Smooth muscle cell (in vitro differentiated cells): ENCODE results near the gene ABCG5. TPM values are rescaled to one million over a fixed set of nuclear protein-coding genes. Genes with fewer than 3 reads are reported as not detected.

Experiments
- DNase-seq: peaks from one replicate; lab custom pipeline; 2025; ENCODE audit not compliant: unreplicated experiment; lab: John Stamatoyannopoulos, UW
- H2AFZ ChIP-seq: fragments of 200-600 bp; sonication (generic); 2 replicates; pipeline ENCODE4 v1.6.0; 2016; ENCODE audit warnings: antibody characterized with exemption, low read depth, mild to moderate bottlenecking
- H3F3A ChIP-seq: fragments of 200-600 bp; sonication (generic); 2 replicates; pipeline ENCODE4 v1.6.0; 2017; ENCODE audit warnings: antibody characterized with exemption, low read depth
- H3K27ac ChIP-seq: fragments of 200-600 bp; sonication (generic); 2 replicates; pipeline ENCODE4 v1.5.1; 2016; ENCODE audit warnings: low read depth, mild to moderate bottlenecking
- H3K27me3 ChIP-seq: fragments of 200-600 bp; sonication (generic); 2 replicates; pipeline ENCODE4 v1.6.1; 2016; ENCODE audit warnings: low read depth, mild to moderate bottlenecking
- H3K36me3 ChIP-seq: fragments of 200-600 bp; sonication (generic); 2 replicates; pipeline ENCODE4 v1.5.1; 2016; ENCODE audit warnings: low read depth
- H3K4me1 ChIP-seq: fragments of 200-600 bp; sonication (generic); 2 replicates; pipeline ENCODE4 v1.5.1; 2016; ENCODE audit warnings: low read depth
- H3K4me2 ChIP-seq: fragments of 200-600 bp; sonication (generic); 2 replicates; pipeline ENCODE4 v1.6.0; 2016; ENCODE audit warnings: mild to moderate bottlenecking
- H3K4me3 ChIP-seq: fragments of 200-600 bp; sonication (generic); 2 replicates; pipeline ENCODE4 v1.5.1; 2016; ENCODE audit warnings: mild to moderate bottlenecking
- H3K79me2 ChIP-seq: fragments of 200-600 bp; sonication (generic); 2 replicates; pipeline ENCODE4 v1.6.0; 2016; ENCODE audit warnings: low read depth, mild to moderate bottlenecking
- H3K9ac ChIP-seq: fragments of 200-600 bp; sonication (generic); 2 replicates; pipeline ENCODE4 v1.6.0; 2016; ENCODE audit warnings: low read depth
- H3K9me3 ChIP-seq: fragments of 200-600 bp; sonication (generic); replicated peaks from 2 replicates; pipeline ENCODE4 v1.5.1; 2016; ENCODE audit warnings: low read depth
- H4K20me1 ChIP-seq: fragments of 200-600 bp; sonication (generic); 2 replicates; pipeline ENCODE4 v1.6.0; 2016; ENCODE audit warnings: low read depth
- WGBS: methylation state at CpG from one replicate; pipeline ENCODE4 v1.1.7; 2016; ENCODE audit warnings: low lambda C conversion rate; 5-methylcytosine and 5-hydroxymethylcytosine counted together
- polyA plus RNA-seq: library from polyadenylated mRNA; unstranded; fragments of >200 nt; fragmentation: Nextera tagmentation; extraction: Ambion mirVana; gene quantifications from 2 replicates; pipeline ENCODE4 v1.2.1, GENCODE V29; 2016
- total RNA-seq: library from RNA; depleted of rRNA; stranded (reverse); fragments of >200 nt; gene quantifications from 2 replicates; pipeline ENCODE4 v1.2.3, GENCODE V29; 2014
- TF ChIP-seq, protein P1 (sequence below): fragments of 200-600 bp; sonication (generic); IDR thresholded peaks from 2 replicates; pipeline ENCODE4 v1.5.1; 2017; ENCODE audit warnings: borderline replicate concordance, mild to moderate bottlenecking, antibody characterized with exemption; ENCODE audit not compliant: insufficient read depth, poor library complexity, severe bottlenecking

ABCG5 gene
- total and polyA plus RNA-seq, 2 experiments from 2014 or later = not detected

DNA sequence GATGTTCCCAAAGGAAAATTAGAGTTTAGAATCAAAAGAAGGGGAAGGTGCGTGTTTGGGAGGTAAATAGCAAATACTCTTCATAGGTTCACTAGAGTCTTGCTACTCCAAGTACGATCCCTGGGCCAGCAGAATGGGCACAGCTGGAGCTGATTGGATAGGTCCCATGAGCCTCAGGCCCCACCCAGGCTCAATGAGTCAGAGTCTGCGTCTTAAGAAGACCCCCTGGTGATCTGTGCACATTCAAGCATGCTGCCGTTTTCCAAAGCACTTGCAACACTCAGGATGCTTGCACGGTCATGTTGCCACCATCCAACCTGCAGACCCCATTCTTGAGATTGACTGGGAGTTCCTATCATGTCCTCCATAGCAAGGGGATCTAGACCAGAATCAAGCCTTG lies 40.6 kb upstream of the ABCG5 start:
- DNase-seq = no peak
- no peaks in the 10 kb centered on the region for H3K79me2 ChIP-seq
- no peak overlapping the region for H2AFZ ChIP-seq
- no peaks in the 10 kb centered on the region for H3K27me3 ChIP-seq
- H3K9ac ChIP-seq = no peak overlapping the region
- H3K4me3 ChIP-seq = no peak overlapping the region
- no peaks in the 10 kb centered on the region for H3K9me3 ChIP-seq
- TF ChIP-seq, protein P1, sequence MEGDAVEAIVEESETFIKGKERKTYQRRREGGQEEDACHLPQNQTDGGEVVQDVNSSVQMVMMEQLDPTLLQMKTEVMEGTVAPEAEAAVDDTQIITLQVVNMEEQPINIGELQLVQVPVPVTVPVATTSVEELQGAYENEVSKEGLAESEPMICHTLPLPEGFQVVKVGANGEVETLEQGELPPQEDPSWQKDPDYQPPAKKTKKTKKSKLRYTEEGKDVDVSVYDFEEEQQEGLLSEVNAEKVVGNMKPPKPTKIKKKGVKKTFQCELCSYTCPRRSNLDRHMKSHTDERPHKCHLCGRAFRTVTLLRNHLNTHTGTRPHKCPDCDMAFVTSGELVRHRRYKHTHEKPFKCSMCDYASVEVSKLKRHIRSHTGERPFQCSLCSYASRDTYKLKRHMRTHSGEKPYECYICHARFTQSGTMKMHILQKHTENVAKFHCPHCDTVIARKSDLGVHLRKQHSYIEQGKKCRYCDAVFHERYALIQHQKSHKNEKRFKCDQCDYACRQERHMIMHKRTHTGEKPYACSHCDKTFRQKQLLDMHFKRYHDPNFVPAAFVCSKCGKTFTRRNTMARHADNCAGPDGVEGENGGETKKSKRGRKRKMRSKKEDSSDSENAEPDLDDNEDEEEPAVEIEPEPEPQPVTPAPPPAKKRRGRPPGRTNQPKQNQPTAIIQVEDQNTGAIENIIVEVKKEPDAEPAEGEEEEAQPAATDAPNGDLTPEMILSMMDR = no peak
- H3K36me3 ChIP-seq = no peaks in the 10 kb centered on the region
- H4K20me1 ChIP-seq = no peaks in the 10 kb centered on the region
- WGBS = 78% methylated on average over 5 of the region's 5 CpGs
- no peak overlapping the region for H3K27ac ChIP-seq
- H3K4me1 ChIP-seq = no peaks in the 10 kb centered on the region
- H3F3A ChIP-seq = no peaks in the 10 kb centered on the region
- no peak overlapping the region for H3K4me2 ChIP-seq

- H3K4me3 ChIP-seq = no peak overlapping the region
- no peaks in the 10 kb centered on the region for H3F3A ChIP-seq
- H3K79me2 ChIP-seq = no peaks in the 10 kb centered on the region
- H3K9ac ChIP-seq = no peak overlapping the region
- TF ChIP-seq, protein P1 = peak; percentile 86
- H4K20me1 ChIP-seq = no peaks in the 10 kb centered on the region
- no peaks in the 10 kb centered on the region for H3K27me3 ChIP-seq
- no peaks in the 10 kb centered on the region for H3K9me3 ChIP-seq
- no peaks in the 10 kb centered on the region for H3K4me1 ChIP-seq
- peak; percentile 15 for DNase-seq
- WGBS = 41% methylated on average over 16 of the region's 16 CpGs
- H3K4me2 ChIP-seq = no peak overlapping the region
- H3K36me3 ChIP-seq = no peaks in the 10 kb centered on the region
- no peak overlapping the region for H2AFZ ChIP-seq
- H3K27ac ChIP-seq = no peak overlapping the region
These were observed 39.3 kb upstream of the ABCG5 start for GRCh38 chr2:43877782-43878464.

DNA sequence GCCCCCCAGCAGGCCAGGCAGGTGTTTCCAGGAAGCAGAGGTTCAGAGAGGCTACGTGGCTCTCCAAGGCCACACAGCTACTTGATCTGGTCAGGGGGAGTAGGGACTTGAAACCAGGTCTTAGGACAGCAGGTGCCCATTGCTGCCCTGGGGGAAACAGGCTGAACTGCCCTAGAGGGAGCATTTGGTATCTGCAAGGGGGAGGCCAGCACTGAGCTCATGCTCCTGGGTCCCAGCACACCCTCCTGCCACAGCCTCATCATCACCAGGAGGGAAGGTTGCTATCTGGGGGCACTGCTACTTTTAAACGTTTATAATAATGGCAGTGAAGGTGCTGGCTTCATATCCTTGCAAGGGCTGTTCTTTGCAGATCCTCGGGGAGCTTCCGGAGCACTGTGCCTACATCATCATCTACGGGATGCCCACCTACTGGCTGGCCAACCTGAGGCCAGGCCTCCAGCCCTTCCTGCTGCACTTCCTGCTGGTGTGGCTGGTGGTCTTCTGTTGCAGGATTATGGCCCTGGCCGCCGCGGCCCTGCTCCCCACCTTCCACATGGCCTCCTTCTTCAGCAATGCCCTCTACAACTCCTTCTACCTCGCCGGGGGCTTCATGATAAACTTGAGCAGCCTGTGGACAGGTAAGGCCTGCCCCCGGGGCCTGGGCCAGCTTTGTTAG lies 36.3 kb upstream of the ABCG5 start:
- DNase-seq = no peak
- H3K4me3 ChIP-seq = no peak overlapping the region
- TF ChIP-seq, protein P1 = no peak
- 86% methylated on average over 11 of the region's 11 CpGs for WGBS
- no peak overlapping the region for H3K9ac ChIP-seq
- H3K9me3 ChIP-seq = no peaks in the 10 kb centered on the region
- H2AFZ ChIP-seq = no peak overlapping the region
- H3K27ac ChIP-seq = no peak overlapping the region
- H3K79me2 ChIP-seq = no peaks in the 10 kb centered on the region
- H3K4me1 ChIP-seq = no peaks in the 10 kb centered on the region
- H4K20me1 ChIP-seq = no peaks in the 10 kb centered on the region
- H3F3A ChIP-seq = no peaks in the 10 kb centered on the region
- H3K27me3 ChIP-seq = peaks cover 19% of the 10 kb centered on the region
- H3K36me3 ChIP-seq = no peaks in the 10 kb centered on the region
- no peak overlapping the region for H3K4me2 ChIP-seq

- H3K27me3 ChIP-seq = peaks cover 37% of the 10 kb centered on the region
- no peaks in the 10 kb centered on the region for H3K4me1 ChIP-seq
- DNase-seq = no peak
- no peak overlapping the region for H3K4me2 ChIP-seq
- no peaks in the 10 kb centered on the region for H3K79me2 ChIP-seq
- WGBS = 91% methylated on average over 12 of the region's 12 CpGs
- no peak overlapping the region for H3K9ac ChIP-seq
- no peaks in the 10 kb centered on the region for H3K36me3 ChIP-seq
- H3F3A ChIP-seq = no peaks in the 10 kb centered on the region
- no peaks in the 10 kb centered on the region for H3K9me3 ChIP-seq
- H3K4me3 ChIP-seq = no peak overlapping the region
- no peak overlapping the region for H3K27ac ChIP-seq
- no peak overlapping the region for H2AFZ ChIP-seq
- no peaks in the 10 kb centered on the region for H4K20me1 ChIP-seq
- TF ChIP-seq, protein P1 = no peak
These were observed 33.5 kb upstream of the ABCG5 start for GRCh38 chr2:43872151-43872550.
